B cell (primary cell): ENCODE results near the gene BANP. TPM values are rescaled to one million over a fixed set of nuclear protein-coding genes. Genes with fewer than 3 reads are reported as not detected.
A peak's percentile ranks its signal among the peaks of the same experiment; 100 is the strongest.
"Not testable (repeated sequence)": the region's sequence is repeated elsewhere in the genome, so short reads cannot be mapped to it uniquely, and the experiment has no call there.

Source experiments
- ATAC-seq: fragments of 200-7000 bp; cut with Tn5 transposase; one replicate; pipeline ENCODE4 v1.10.0; 2021; ENCODE audit warnings: low read depth, mild to moderate bottlenecking, moderate number of reproducible peaks, moderate library complexity
- CTCF ChIA-PET: fragments of 350-600 bp; sonication (Branson Sonifier 250); formaldehyde crosslinking; loops from one replicate; lab custom pipeline; 2021; ENCODE audit warnings: antibody characterized with exemption, inconsistent platforms; lab: Charles Lee
- POLR2A ChIA-PET: fragments of 350-600 bp; sonication (Branson Sonifier 250); formaldehyde crosslinking; loops from one replicate; lab custom pipeline; 2021; ENCODE audit warnings: antibody characterized with exemption; lab: Charles Lee
- DNase-seq: peaks from one replicate; pipeline ENCODE4 v3.0.0; 2013
- H2AFZ ChIP-seq: 2 replicates; pipeline ENCODE4 v1.6.1; 2012; ENCODE audit warnings: mild to moderate bottlenecking, low read depth, low read length; ENCODE audit not compliant: insufficient read depth, poor library complexity, severe bottlenecking
- H3K27ac ChIP-seq, 2 donors: 1 replicate in 1 of 2; 2 replicates in 1 of 2; pipeline ENCODE4 v1.5.1; 2012 to 2013; ENCODE audit warnings: low read length in 2 of 2, mild to moderate bottlenecking in 2 of 2, moderate library complexity in 1 of 2
- H3K27me3 ChIP-seq, 4 experiments: fragments of 200-600 bp in 1 of 4; sonication (generic) in 1 of 4; replicated peaks in 1 of 4; 1 replicate in 2 of 4; 2 replicates in 2 of 4; pipeline versions ENCODE4 v1.6.1 to v1.7.0; 2013 to 2016; ENCODE audit warnings: low read length in 3 of 4, mild to moderate bottlenecking in 2 of 4, mixed read lengths in 1 of 4, moderate library complexity in 1 of 4; ENCODE audit not compliant: insufficient read depth in 4 of 4, control insufficient read depth in 3 of 4; ENCODE audit errors: control extremely low read depth in 1 of 4
- H3K36me3 ChIP-seq, 2 experiments: replicated peaks in 1 of 2; 1 replicate in 1 of 2; 2 replicates in 1 of 2; pipeline versions ENCODE4 v1.6.1 to v1.7.1; 2013; ENCODE audit warnings: low read length in 1 of 2; ENCODE audit not compliant: insufficient read depth in 2 of 2, control insufficient read depth in 1 of 2; ENCODE audit errors: control extremely low read depth in 1 of 2, extremely low read depth in 1 of 2
- H3K4me1 ChIP-seq, 2 donors: fragments of 200-600 bp in 1 of 2; sonication (generic) in 1 of 2; 1 replicate in 1 of 2; 2 replicates in 1 of 2; pipeline versions ENCODE4 v1.5.1 to v1.6.1; 2013 to 2017; ENCODE audit warnings: low read length in 2 of 2; ENCODE audit not compliant: control insufficient read depth in 2 of 2, insufficient read depth in 2 of 2
- H3K4me2 ChIP-seq: replicated peaks from 2 replicates; pipeline ENCODE3; 2012; ENCODE audit warnings: mild to moderate bottlenecking, low read depth, low read length; ENCODE audit not compliant: poor library complexity, severe bottlenecking
- H3K4me3 ChIP-seq, 5 experiments: fragments of 200-600 bp in 1 of 5; sonication (generic) in 1 of 5; 1 replicate in 3 of 5; 2 replicates in 2 of 5; pipeline versions ENCODE4 v1.5.1 to v1.7.0; 2011 to 2016; ENCODE audit warnings: low read length in 4 of 5, mild to moderate bottlenecking in 4 of 5, low read depth in 2 of 5, control low read depth in 1 of 5, moderate library complexity in 1 of 5; ENCODE audit not compliant: insufficient read depth in 1 of 5; ENCODE audit errors: control extremely low read depth in 1 of 5, extremely low read depth in 1 of 5
- H3K79me2 ChIP-seq: fragments of 200-600 bp; sonication (generic); one replicate; pipeline ENCODE4 v1.6.0; 2016; ENCODE audit warnings: low read length; ENCODE audit not compliant: control insufficient read depth, insufficient read depth
- H3K9ac ChIP-seq: fragments of 200-600 bp; sonication (generic); 2 replicates; pipeline ENCODE4 v1.6.1; 2017; ENCODE audit warnings: mild to moderate bottlenecking, low read length, moderate library complexity
- H3K9me3 ChIP-seq, 3 donors: one replicate each; pipeline versions ENCODE4 v1.6.1 to v1.7.1; 2013; ENCODE audit warnings: low read length in 2 of 3; ENCODE audit not compliant: control insufficient read depth in 2 of 3, insufficient read depth in 1 of 3; ENCODE audit errors: control extremely low read depth in 1 of 3
- H4K20me1 ChIP-seq: 2 replicates; pipeline ENCODE4 v1.6.0; 2012; ENCODE audit warnings: mild to moderate bottlenecking, low read length; ENCODE audit not compliant: insufficient read depth, control insufficient read depth, poor library complexity, severe bottlenecking
- H3K27ac Mint-ChIP-seq: one replicate; pipeline ENCODE4 v1.8.0; 2021; ENCODE audit warnings: mixed read lengths
- H3K27me3 Mint-ChIP-seq: one replicate; pipeline ENCODE4 v1.8.0; 2021; ENCODE audit warnings: mixed read lengths
- H3K4me1 Mint-ChIP-seq: one replicate; pipeline ENCODE4 v1.8.0; 2021; ENCODE audit warnings: mixed read lengths
- H3K4me3 Mint-ChIP-seq: one replicate; pipeline ENCODE4 v1.8.0; 2021; ENCODE audit warnings: mixed read lengths
- H3K9me3 Mint-ChIP-seq: one replicate; pipeline ENCODE4 v1.8.0; 2022; ENCODE audit warnings: mixed read lengths; ENCODE audit not compliant: insufficient read depth
- WGBS: methylation state at CpG from one replicate; pipeline ENCODE4 v1.1.5; 2013; ENCODE audit warnings: missing lambda C conversion rate; ENCODE audit not compliant: insufficient coverage; 5-methylcytosine and 5-hydroxymethylcytosine counted together
- intact Hi-C: fragments of 100-400 bp; cut with micrococcal nuclease; formaldehyde crosslinking; loops from one replicate; pipeline ENCODE4 v1.10.0; 2022
- polyA plus RNA-seq: library from polyadenylated mRNA; depleted of rRNA; stranded (reverse); fragments of >200 nt; gene quantifications from 2 replicates; pipeline ENCODE4 v1.2.3, GENCODE V29; 2012
- total RNA-seq, 2 donors: library from RNA; stranded (reverse); fragments of 120-200 nt in 1 of 2; gene quantifications; 1 replicate in 1 of 2; 2 replicates in 1 of 2; pipeline versions ENCODE4 v1.2.3 to v1.2.4, GENCODE V29; 2013 to 2022

The BANP gene
- total and polyA plus RNA-seq, 2 donors (not counting 1 experiment from before 2014, with no cell fraction given) = 44.4 to 181 TPM

DNA sequence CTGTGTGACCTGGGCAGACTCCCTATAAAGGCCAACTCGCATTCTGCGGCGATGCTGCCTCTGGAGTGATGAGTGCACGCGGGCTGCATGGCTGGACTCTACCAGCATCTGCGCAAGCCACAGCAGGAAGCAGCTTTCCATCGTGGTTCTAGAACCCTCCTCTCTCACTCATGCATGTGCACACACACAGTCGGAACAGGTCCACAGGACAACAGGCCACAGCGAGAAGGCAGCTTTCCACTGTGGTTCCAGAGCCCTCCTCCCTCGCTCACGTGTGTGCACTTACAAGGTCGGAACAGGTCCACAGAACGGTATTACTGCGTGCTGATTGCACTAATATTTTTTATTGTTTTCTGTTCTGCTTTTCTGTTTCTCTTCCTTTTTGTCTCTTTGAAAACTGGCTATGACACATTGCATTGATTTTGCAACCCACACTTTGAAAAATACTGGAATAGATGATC, 92.9 kb downstream of the BANP start:
- H3K4me3 Mint-ChIP-seq = peak overlapping the region; percentile 71

DNA sequence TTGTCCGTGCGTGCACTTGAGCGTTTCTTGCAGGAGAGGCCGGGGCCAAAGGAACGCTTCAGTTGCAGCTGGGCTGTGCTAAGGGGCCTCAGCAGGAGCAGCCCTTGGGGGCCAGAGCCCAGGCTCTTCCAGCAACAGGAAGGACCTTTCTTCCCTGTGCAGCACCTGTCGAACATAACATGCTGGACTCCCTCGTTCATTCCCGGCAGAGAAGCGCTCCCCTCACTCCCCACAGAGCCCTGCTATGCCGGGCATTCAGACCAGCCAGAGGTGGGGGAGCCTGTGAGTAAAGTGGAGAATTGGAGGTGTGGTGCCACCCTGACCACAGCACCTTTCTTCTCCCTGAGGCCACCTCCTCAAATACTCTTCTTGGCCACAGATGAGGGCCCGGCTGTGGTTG, 94.1 kb downstream of the BANP start:
- ChIA-PET CTCF (interaction anchor here (1.3 kb wide), 1 partner anchor 94 kb away, joined by 4 read pairs; the partner anchor contains the start of gene BANP), POLR2A (interaction anchor here (0.5 to 1.4 kb wide), 4 partner anchors 17 to 89 kb away, joined by 3 to 4 read pairs (median 4); no protein-coding TSS in a partner anchor)
- H3K9ac ChIP-seq, H3K79me2 ChIP-seq, H2AFZ ChIP-seq, H3K9me3 Mint-ChIP-seq, H3K27me3 Mint-ChIP-seq, H4K20me1 ChIP-seq, ATAC-seq, H3K27me3 ChIP-seq, intact Hi-C loops: not testable (repeated sequence)
- Histone ChIP-seq H3K4me3 (peak overlapping the region in 1 of 5 experiments; percentile 15), H3K4me1 (peaks cover 59 to 82% of the 10 kb centered on the region in 2 donors), H3K9me3 (peaks cover 0 to 10% (median 0%) of the 10 kb centered on the region in 3 donors), H3K27ac (peak overlapping the region; percentile 85 to 98), H3K36me3 (peaks cover 0 to 12% of the 10 kb centered on the region in 2 experiments), H3K4me2 (peak overlapping the region; percentile 52)
- WGBS = 79% methylated on average over 5 of the region's 11 CpGs
- DNase-seq = peak; percentile 70
- peak overlapping the region; percentile 86 for H3K4me3 Mint-ChIP-seq
- peaks cover 85% of the 10 kb centered on the region for H3K4me1 Mint-ChIP-seq
- peak overlapping the region; percentile 99 for H3K27ac Mint-ChIP-seq

More for the DNA sequence above, 92.9 kb downstream of the BANP start:
- POLR2A ChIA-PET = interaction anchor here (0.6 kb wide), 1 partner anchor 1305 kb away, joined by 4 read pairs; no protein-coding TSS in a partner anchor
- H3K4me3 ChIP-seq, intact Hi-C loops, H2AFZ ChIP-seq, H3K27me3 ChIP-seq, H4K20me1 ChIP-seq, H3K9ac ChIP-seq, H3K9me3 Mint-ChIP-seq, H3K27me3 Mint-ChIP-seq, H3K79me2 ChIP-seq: not testable (repeated sequence)
- peaks cover 59 to 79% of the 10 kb centered on the region in 2 donors for H3K4me1 ChIP-seq
- peak; percentile 90 for DNase-seq
- H3K27ac ChIP-seq = peak overlapping the region; percentile 46 to 98
- WGBS = 23% methylated on average over 10 of the region's 14 CpGs
- ATAC-seq = peak; percentile 60
- peaks cover 77% of the 10 kb centered on the region for H3K4me1 Mint-ChIP-seq
- CTCF ChIA-PET = interaction anchor here (1.3 kb wide), 1 partner anchor 93 kb away, joined by 4 read pairs; the partner anchor contains the start of gene BANP
- H3K4me2 ChIP-seq = peak overlapping the region; percentile 30
- peaks cover 0 to 11% of the 10 kb centered on the region in 2 experiments for H3K36me3 ChIP-seq
- peaks cover 0 to 10% (median 0%) of the 10 kb centered on the region in 3 donors for H3K9me3 ChIP-seq
- peak overlapping the region; percentile 95 for H3K27ac Mint-ChIP-seq
